T-helper 17 cell (primary cell): ENCODE measurements around the gene KHDRBS2. TPM values are rescaled to one million over a fixed set of nuclear protein-coding genes. Genes with fewer than 3 reads are reported as not detected.

Experiments
- ATAC-seq: fragments of 150-1000 bp; cut with Tn5 transposase; 2 replicates; pipeline ENCODE4 v1.10.0; 2021; ENCODE audit warnings: mild to moderate bottlenecking, moderate library complexity
- DNase-seq, 3 donors: peaks; one replicate each; pipeline versions ENCODE4 v3.0.0 to v3.0.0-alpha.2; 2020 to 2021
- H3K9me3 ChIP-seq: one replicate; pipeline ENCODE4 v1.7.0; 2013; ENCODE audit warnings: low read length, mild to moderate bottlenecking; ENCODE audit not compliant: control insufficient read depth, poor library complexity, severe bottlenecking
- H3K27ac Mint-ChIP-seq: one replicate; pipeline ENCODE4 v1.8.0; 2022; ENCODE audit warnings: mild to moderate bottlenecking, moderate library complexity, mixed read lengths
- H3K27me3 Mint-ChIP-seq: one replicate; pipeline ENCODE4 v1.8.0; 2022; ENCODE audit warnings: mixed read lengths
- H3K36me3 Mint-ChIP-seq: one replicate; pipeline ENCODE4 v1.8.0; 2022; ENCODE audit warnings: low read depth, mixed read lengths
- H3K4me1 Mint-ChIP-seq: one replicate; pipeline ENCODE4 v1.8.0; 2022; ENCODE audit warnings: mild to moderate bottlenecking, mixed read lengths
- H3K4me3 Mint-ChIP-seq: one replicate; pipeline ENCODE4 v1.8.0; 2022; ENCODE audit warnings: mild to moderate bottlenecking, moderate library complexity, mixed read lengths
- total RNA-seq, 4 donors: library from RNA in 2 of 4; stranded (reverse) in 2 of 4; gene quantifications; one replicate each; pipeline ENCODE4 v1.2.3 and lab custom pipeline; 2022 to 2026

KHDRBS2 gene
- total RNA-seq, 2 donors from 2014 or later = 0.50 TPM; not detected in 1

GRCh38 chr6:62043084-62043483, 242.9 kb downstream of the KHDRBS2 start:
- no peaks in the 10 kb centered on the region for H3K9me3 ChIP-seq
- ATAC-seq (no peak), DNase-seq (no peak)
- H3K4me1 Mint-ChIP-seq = no peaks in the 10 kb centered on the region
- H3K36me3 Mint-ChIP-seq = no peaks in the 10 kb centered on the region
- no peak overlapping the region for H3K4me3 Mint-ChIP-seq
- no peaks in the 10 kb centered on the region for H3K27me3 Mint-ChIP-seq
- H3K27ac Mint-ChIP-seq = no peak overlapping the region

GRCh38 chr6:62042429-62042828, 243.6 kb downstream of the KHDRBS2 start:
- Mint-ChIP-seq H3K36me3 (no peaks in the 10 kb centered on the region), H3K27me3 (no peaks in the 10 kb centered on the region), H3K27ac (no peak overlapping the region), H3K4me1 (no peaks in the 10 kb centered on the region), H3K4me3 (no peak overlapping the region)
- H3K9me3 ChIP-seq = no peaks in the 10 kb centered on the region
- DNase-seq (no peak), ATAC-seq (no peak)

GRCh38 chr6:62039605-62040004, 246.4 kb downstream of the KHDRBS2 start:
- H3K27me3 Mint-ChIP-seq = no peaks in the 10 kb centered on the region
- H3K9me3 ChIP-seq = no peaks in the 10 kb centered on the region
- DNase-seq = no peak
- no peak overlapping the region for H3K4me3 Mint-ChIP-seq
- no peak for ATAC-seq
- no peaks in the 10 kb centered on the region for H3K36me3 Mint-ChIP-seq
- no peaks in the 10 kb centered on the region for H3K4me1 Mint-ChIP-seq
- H3K27ac Mint-ChIP-seq = no peak overlapping the region

- no peaks in the 10 kb centered on the region for H3K9me3 ChIP-seq
- Mint-ChIP-seq H3K27ac (no peak overlapping the region), H3K4me1 (no peaks in the 10 kb centered on the region), H3K4me3 (no peak overlapping the region), H3K36me3 (no peaks in the 10 kb centered on the region), H3K27me3 (no peaks in the 10 kb centered on the region)
- DNase-seq = no peak
- ATAC-seq = no peak
These were observed 248.6 kb downstream of the KHDRBS2 start for GRCh38 chr6:62037445-62037844.

GRCh38 chr6:62035952-62036351, 250.1 kb downstream of the KHDRBS2 start:
- ATAC-seq = no peak
- H3K4me1 Mint-ChIP-seq = no peaks in the 10 kb centered on the region
- no peak overlapping the region for H3K27ac Mint-ChIP-seq
- no peak overlapping the region for H3K4me3 Mint-ChIP-seq
- DNase-seq = no peak
- H3K36me3 Mint-ChIP-seq = no peaks in the 10 kb centered on the region
- no peaks in the 10 kb centered on the region for H3K27me3 Mint-ChIP-seq
- no peaks in the 10 kb centered on the region for H3K9me3 ChIP-seq

GRCh38 chr6:62013719-62014118, 272.3 kb downstream of the KHDRBS2 start:
- Mint-ChIP-seq H3K27me3 (no peaks in the 10 kb centered on the region), H3K4me1 (no peaks in the 10 kb centered on the region), H3K4me3 (no peak overlapping the region), H3K36me3 (no peaks in the 10 kb centered on the region), H3K27ac (no peak overlapping the region)
- DNase-seq (no peak), ATAC-seq (no peak)
- H3K9me3 ChIP-seq = no peaks in the 10 kb centered on the region

- Mint-ChIP-seq H3K27ac (no peak overlapping the region), H3K4me3 (no peak overlapping the region), H3K27me3 (no peaks in the 10 kb centered on the region), H3K36me3 (no peaks in the 10 kb centered on the region), H3K4me1 (no peaks in the 10 kb centered on the region)
- ATAC-seq (no peak), DNase-seq (no peak)
- H3K9me3 ChIP-seq = no peaks in the 10 kb centered on the region
These were observed 276.6 kb downstream of the KHDRBS2 start for GRCh38 chr6:62009445-62009844.

- no peaks in the 10 kb centered on the region for H3K27me3 Mint-ChIP-seq
- no peak for DNase-seq
- no peak overlapping the region for H3K27ac Mint-ChIP-seq
- no peak overlapping the region for H3K4me3 Mint-ChIP-seq
- H3K9me3 ChIP-seq = peaks cover under 1% of the 10 kb centered on the region
- H3K4me1 Mint-ChIP-seq = no peaks in the 10 kb centered on the region
- ATAC-seq = no peak
- no peaks in the 10 kb centered on the region for H3K36me3 Mint-ChIP-seq
These were observed 296.4 kb downstream of the KHDRBS2 start for GRCh38 chr6:61989616-61990015.

GRCh38 chr6:61980622-61981021, 305.4 kb downstream of the KHDRBS2 start:
- Mint-ChIP-seq H3K27me3 (no peaks in the 10 kb centered on the region), H3K4me3 (no peak overlapping the region), H3K4me1 (no peaks in the 10 kb centered on the region), H3K27ac (no peak overlapping the region), H3K36me3 (no peaks in the 10 kb centered on the region)
- no peak for ATAC-seq
- no peak for DNase-seq
- peaks cover 2% of the 10 kb centered on the region for H3K9me3 ChIP-seq

GRCh38 chr6:61977947-61978346, 308.1 kb downstream of the KHDRBS2 start:
- no peak overlapping the region for H3K27ac Mint-ChIP-seq
- H3K36me3 Mint-ChIP-seq = no peaks in the 10 kb centered on the region
- DNase-seq (no peak), ATAC-seq (no peak)
- no peaks in the 10 kb centered on the region for H3K9me3 ChIP-seq
- no peak overlapping the region for H3K4me3 Mint-ChIP-seq
- H3K4me1 Mint-ChIP-seq = no peaks in the 10 kb centered on the region
- H3K27me3 Mint-ChIP-seq = no peaks in the 10 kb centered on the region

- DNase-seq = no peak
- Mint-ChIP-seq H3K4me1 (no peaks in the 10 kb centered on the region), H3K27me3 (no peaks in the 10 kb centered on the region), H3K27ac (no peak overlapping the region), H3K36me3 (no peaks in the 10 kb centered on the region), H3K4me3 (no peak overlapping the region)
- no peak for ATAC-seq
- H3K9me3 ChIP-seq = no peaks in the 10 kb centered on the region
These were observed 308.9 kb downstream of the KHDRBS2 start for GRCh38 chr6:61977099-61977498.

GRCh38 chr6:61959196-61959595, 326.8 kb downstream of the KHDRBS2 start:
- ATAC-seq (no peak), DNase-seq (no peak)
- Mint-ChIP-seq H3K27ac (no peak overlapping the region), H3K4me3 (no peak overlapping the region), H3K27me3 (no peaks in the 10 kb centered on the region), H3K36me3 (no peaks in the 10 kb centered on the region), H3K4me1 (no peaks in the 10 kb centered on the region)
- no peaks in the 10 kb centered on the region for H3K9me3 ChIP-seq

- no peak overlapping the region for H3K4me3 Mint-ChIP-seq
- ATAC-seq (no peak), DNase-seq (no peak)
- no peaks in the 10 kb centered on the region for H3K9me3 ChIP-seq
- no peak overlapping the region for H3K27ac Mint-ChIP-seq
- H3K27me3 Mint-ChIP-seq = no peaks in the 10 kb centered on the region
- H3K4me1 Mint-ChIP-seq = no peaks in the 10 kb centered on the region
- H3K36me3 Mint-ChIP-seq = no peaks in the 10 kb centered on the region
These were observed 332.2 kb downstream of the KHDRBS2 start for GRCh38 chr6:61953851-61954250.

GRCh38 chr6:61951586-61951985, 334.4 kb downstream of the KHDRBS2 start:
- H3K4me3 Mint-ChIP-seq = no peak overlapping the region
- DNase-seq (no peak), ATAC-seq (no peak)
- no peaks in the 10 kb centered on the region for H3K9me3 ChIP-seq
- no peaks in the 10 kb centered on the region for H3K4me1 Mint-ChIP-seq
- no peaks in the 10 kb centered on the region for H3K27me3 Mint-ChIP-seq
- H3K36me3 Mint-ChIP-seq = no peaks in the 10 kb centered on the region
- H3K27ac Mint-ChIP-seq = no peak overlapping the region

GRCh38 chr6:61950811-61951210, 335.2 kb downstream of the KHDRBS2 start:
- no peaks in the 10 kb centered on the region for H3K27me3 Mint-ChIP-seq
- no peak for ATAC-seq
- no peak overlapping the region for H3K27ac Mint-ChIP-seq
- H3K9me3 ChIP-seq = no peaks in the 10 kb centered on the region
- no peaks in the 10 kb centered on the region for H3K4me1 Mint-ChIP-seq
- no peak overlapping the region for H3K4me3 Mint-ChIP-seq
- no peaks in the 10 kb centered on the region for H3K36me3 Mint-ChIP-seq
- DNase-seq = no peak
